Upper lobe of right lung (tissue), 1 donor: Measurements from ENCODE around the gene HPCAL4. TPM values are rescaled to one million over a fixed set of nuclear protein-coding genes. Genes with fewer than 3 reads are reported as not detected.
A peak's percentile ranks its signal among the peaks of the same experiment; 100 is the strongest.

Experiments used
- ATAC-seq: fragments of 200-7000 bp; cut with Tn5 transposase; one replicate; pipeline ENCODE4 v1.9.1; 2020; ENCODE audit warnings: mild to moderate bottlenecking, moderate library complexity
- DNase-seq: peaks from one replicate; pipeline ENCODE4 v3.0.0-alpha.2; 2020
- H3K27ac ChIP-seq: fragments of 200-600 bp; one replicate; pipeline ENCODE4 v1.8.0; 2022
- H3K27me3 ChIP-seq: fragments of 200-600 bp; one replicate; pipeline ENCODE4 v1.8.0; 2022; ENCODE audit warnings: mild to moderate bottlenecking
- H3K36me3 ChIP-seq: fragments of 200-600 bp; one replicate; pipeline ENCODE4 v1.8.0; 2022
- H3K4me1 ChIP-seq: fragments of 200-600 bp; one replicate; pipeline ENCODE4 v1.8.0; 2022
- H3K4me3 ChIP-seq: fragments of 200-600 bp; one replicate; pipeline ENCODE4 v1.8.0; 2022; ENCODE audit warnings: mild to moderate bottlenecking
- H3K9me3 ChIP-seq: fragments of 200-600 bp; one replicate; pipeline ENCODE4 v1.8.0; 2022
- CTCF ChIP-seq: fragments of 200-600 bp; IDR thresholded peaks from one replicate; pipeline ENCODE4 v1.8.0; 2022; ENCODE audit warnings: antibody characterized with exemption
- intact Hi-C: fragments of 100-400 bp; cut with DNase I; formaldehyde crosslinking; loops from one replicate; pipeline ENCODE4 v1.11.0; 2022
- total RNA-seq: library from RNA; stranded (reverse); fragmentation: NEBNext Ultra II Directional; extraction: Animal tissue kit (Norgen Biotek cat#: 25700); gene quantifications from one replicate; pipeline ENCODE4 v1.2.1, GENCODE V29; 2021
- donor health status: DM: no; HTN: yes; CAD: no; lungs with severe emphysema.

Gene HPCAL4
- total RNA-seq, 1 donor from 2014 or later, result 0.09 TPM

- Histone ChIP-seq H3K4me1 (no peaks in the 10 kb centered on the region), H3K4me3 (peak overlapping the region; percentile 21), H3K9me3 (no peaks in the 10 kb centered on the region), H3K27ac (no peak overlapping the region), H3K36me3 (no peaks in the 10 kb centered on the region), H3K27me3 (no peaks in the 10 kb centered on the region)
- DNase-seq, result no peak
- ATAC-seq, result peak; percentile 50
- TF ChIP-seq CTCF, result no peak
- intact Hi-C loops, result no loop called here
Measured at GRCh38 chr1:39701049-39701439, 9.8 kb upstream of the HPCAL4 start.

DNA sequence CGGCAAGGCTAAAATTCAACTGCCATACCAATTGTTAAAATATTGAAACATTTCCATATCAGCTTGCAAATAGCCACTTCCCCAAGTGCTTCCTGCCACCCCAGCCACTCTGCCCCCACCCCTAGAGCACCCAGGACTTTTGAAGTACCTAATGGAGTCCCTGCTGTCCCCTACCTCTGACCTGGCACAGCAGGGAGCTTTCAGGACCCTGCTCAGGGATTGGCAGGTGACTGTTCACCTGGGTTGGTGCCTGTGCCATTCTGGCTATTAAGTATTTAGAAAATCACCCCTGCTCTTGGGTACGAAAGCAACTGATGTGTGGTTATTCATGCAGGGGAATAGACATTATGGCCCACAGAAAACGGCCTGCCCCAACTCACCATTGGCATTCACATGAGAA is 9.1 kb upstream of the HPCAL4 start:
- intact Hi-C loops, result no loop called here
- DNase-seq, result no peak
- H3K27ac ChIP-seq, result no peak overlapping the region
- TF ChIP-seq CTCF, result no peak
- H3K36me3 ChIP-seq, result no peaks in the 10 kb centered on the region
- H3K4me1 ChIP-seq, result no peaks in the 10 kb centered on the region
- H3K9me3 ChIP-seq, result no peaks in the 10 kb centered on the region
- ATAC-seq, result no peak
- H3K4me3 ChIP-seq, result no peak overlapping the region
- no peaks in the 10 kb centered on the region for H3K27me3 ChIP-seq

DNA sequence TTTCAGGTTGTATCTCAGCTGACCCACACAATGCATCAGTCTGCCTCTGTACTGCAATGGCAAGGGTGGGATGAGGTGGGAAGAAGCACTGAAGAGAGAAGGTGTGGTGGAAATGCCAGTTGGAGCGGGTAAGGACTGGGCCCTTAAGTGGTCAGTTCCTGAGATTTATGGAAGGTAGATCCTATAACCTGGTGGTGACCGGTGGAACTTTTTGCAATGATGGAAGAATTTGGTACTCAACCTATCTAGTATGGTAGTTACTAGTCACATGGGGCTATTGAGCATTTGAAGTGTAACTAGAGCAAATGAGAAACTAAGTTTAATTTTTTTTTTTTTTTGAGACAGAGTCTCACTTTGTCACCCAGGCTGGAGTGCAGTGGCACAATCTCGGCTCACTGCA is 8.2 kb upstream of the HPCAL4 start:
- Histone ChIP-seq H3K4me3 (no peak overlapping the region), H3K4me1 (no peaks in the 10 kb centered on the region), H3K27me3 (no peaks in the 10 kb centered on the region), H3K9me3 (no peaks in the 10 kb centered on the region), H3K36me3 (no peaks in the 10 kb centered on the region), H3K27ac (no peak overlapping the region)
- ATAC-seq (no peak), DNase-seq (no peak)
- intact Hi-C loops, result no loop called here
- no peak for TF ChIP-seq CTCF

- DNase-seq (no peak), ATAC-seq (no peak)
- Histone ChIP-seq H3K9me3 (no peaks in the 10 kb centered on the region), H3K27ac (no peak overlapping the region), H3K36me3 (no peaks in the 10 kb centered on the region), H3K27me3 (no peaks in the 10 kb centered on the region), H3K4me3 (no peak overlapping the region), H3K4me1 (no peaks in the 10 kb centered on the region)
- intact Hi-C loops, result no loop called here
- TF ChIP-seq CTCF, result no peak
Measured at GRCh38 chr1:39698568-39698967, 7.3 kb upstream of the HPCAL4 start.

DNA sequence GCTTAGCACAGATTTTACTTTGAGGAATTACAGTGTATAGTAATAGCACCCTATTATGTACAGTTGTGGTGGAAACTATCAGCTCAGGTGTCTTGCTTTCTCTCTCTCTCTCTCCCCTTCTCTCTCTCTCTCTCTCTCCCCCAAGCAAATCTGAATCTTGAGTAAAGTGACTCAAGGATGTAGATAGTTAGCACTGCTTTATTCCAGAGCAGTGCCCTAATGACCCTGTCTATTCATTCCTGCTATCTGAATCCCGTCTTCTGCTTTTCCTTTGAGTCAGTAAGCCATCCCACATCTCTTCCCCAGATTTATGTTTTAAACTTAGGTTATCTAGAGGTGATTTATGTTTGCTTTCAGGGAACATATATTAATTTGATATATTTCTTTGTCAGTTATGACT is 5.2 kb upstream of the HPCAL4 start:
- ATAC-seq (no peak), DNase-seq (no peak)
- Histone ChIP-seq H3K27ac (no peak overlapping the region), H3K4me1 (peaks cover 9% of the 10 kb centered on the region), H3K9me3 (no peaks in the 10 kb centered on the region), H3K4me3 (no peak overlapping the region), H3K36me3 (no peaks in the 10 kb centered on the region), H3K27me3 (peaks cover 20% of the 10 kb centered on the region)
- intact Hi-C loops, result no loop called here
- TF ChIP-seq CTCF, result no peak

GRCh38 chr1:39695016-39695415 is 3.8 kb upstream of the HPCAL4 start:
- Histone ChIP-seq H3K4me3 (no peak overlapping the region), H3K27me3 (peaks cover 32% of the 10 kb centered on the region), H3K4me1 (peaks cover 11% of the 10 kb centered on the region), H3K27ac (no peak overlapping the region), H3K36me3 (no peaks in the 10 kb centered on the region), H3K9me3 (no peaks in the 10 kb centered on the region)
- intact Hi-C loops, result no loop called here
- no peak for ATAC-seq
- TF ChIP-seq CTCF, result no peak
- DNase-seq, result no peak
